Lung (tissue), 12 donors: ENCODE measurements around the gene ADCY3. TPM values are rescaled to one million over a fixed set of nuclear protein-coding genes. Genes with fewer than 3 reads are reported as not detected.

ENCODE experiments used
- ATAC-seq: fragments of 200-7000 bp; cut with Tn5 transposase; one replicate; pipeline ENCODE4 v1.9.1; 2020; ENCODE audit warnings: moderate number of reproducible peaks; ENCODE audit not compliant: insufficient read depth, low FRiP score
- DNase-seq, 3 donors: peaks; one replicate each; pipeline ENCODE4 v3.0.0-alpha.2; 2013 to 2017
- H3K27ac ChIP-seq, 2 donors: one replicate each; pipeline ENCODE4 v1.5.1; 2013; ENCODE audit warnings: mild to moderate bottlenecking in 2 of 2, moderate library complexity in 2 of 2, control low read depth in 1 of 2, inconsistent platforms in 1 of 2, low read depth in 1 of 2, low read length in 1 of 2
- H3K27me3 ChIP-seq, 3 donors: one replicate each; pipeline ENCODE4 v1.5.1; 2013; ENCODE audit warnings: low read length in 2 of 3; ENCODE audit not compliant: control insufficient read depth in 3 of 3, insufficient read depth in 3 of 3
- H3K36me3 ChIP-seq, 4 donors: one replicate each; pipeline ENCODE4 v1.5.1; 2013; ENCODE audit warnings: low read length in 4 of 4, mild to moderate bottlenecking in 1 of 4, moderate library complexity in 1 of 4; ENCODE audit not compliant: control insufficient read depth in 4 of 4, insufficient read depth in 4 of 4
- H3K4me1 ChIP-seq, 5 donors: one replicate each; pipeline ENCODE4 v1.5.1; 2013; ENCODE audit warnings: low read length in 5 of 5, mild to moderate bottlenecking in 2 of 5, moderate library complexity in 1 of 5; ENCODE audit not compliant: control insufficient read depth in 5 of 5, insufficient read depth in 5 of 5
- H3K4me3 ChIP-seq: one replicate; pipeline ENCODE4 v1.5.1; 2013; ENCODE audit warnings: mild to moderate bottlenecking, control low read depth, moderate library complexity
- H3K9ac ChIP-seq, 2 donors: one replicate each; pipeline ENCODE4 v1.5.1; 2013; ENCODE audit warnings: low read length in 2 of 2, control low read depth in 1 of 2; ENCODE audit not compliant: insufficient read depth in 1 of 2
- H3K9me3 ChIP-seq, 4 donors: one replicate each; pipeline ENCODE4 v1.5.1; 2013; ENCODE audit warnings: low read length in 3 of 4, mild to moderate bottlenecking in 1 of 4, moderate library complexity in 1 of 4; ENCODE audit not compliant: control insufficient read depth in 4 of 4, insufficient read depth in 3 of 4
- WGBS, 2 donors: extraction: QIAGEN DNeasy Blood & Tissue Kit; methylation state at CpG; one replicate each; pipeline ENCODE4 v1.1.7; 2013; 5-methylcytosine and 5-hydroxymethylcytosine counted together
- polyA plus RNA-seq, 2 donors: library from polyadenylated mRNA; stranded (reverse); fragments of 200-250 nt; gene quantifications; one replicate each; pipeline ENCODE4 v1.2.1, GENCODE V29; 2013
- total RNA-seq, 2 donors: library from RNA; depleted of rRNA in 1 of 2; stranded (reverse); fragments of >200 nt in 1 of 2; gene quantifications; one replicate each; pipeline ENCODE4 v1.2.1, GENCODE V29; 2014 to 2021
- TF ChIP-seq, protein P1 (sequence below): IDR thresholded peaks from 2 replicates; pipeline ENCODE4 v1.5.1; 2012; ENCODE audit warnings: mild to moderate bottlenecking; ENCODE audit errors: control extremely low read depth, extremely low read depth
- donor health status: control.
- donor health status: control.
- donor health status: Bipolar disorder and iron deficiency.
- donor health status: healthy.
- donor health status: DM: yes; HTN: yes; CAD: no.

The ADCY3 gene
- total and polyA plus RNA-seq, 4 donors: 27.9 to 74.8 (median 45.8) TPM

- H3K4me3 ChIP-seq: no peak overlapping the region
- WGBS, 2 donors: 96% methylated on average over 39 of the region's 39 CpGs
- no peaks in the 10 kb centered on the region for H3K27me3 ChIP-seq
- DNase-seq (no peak), ATAC-seq (no peak)
- H3K9ac ChIP-seq: no peak overlapping the region
- TF ChIP-seq, protein P1, sequence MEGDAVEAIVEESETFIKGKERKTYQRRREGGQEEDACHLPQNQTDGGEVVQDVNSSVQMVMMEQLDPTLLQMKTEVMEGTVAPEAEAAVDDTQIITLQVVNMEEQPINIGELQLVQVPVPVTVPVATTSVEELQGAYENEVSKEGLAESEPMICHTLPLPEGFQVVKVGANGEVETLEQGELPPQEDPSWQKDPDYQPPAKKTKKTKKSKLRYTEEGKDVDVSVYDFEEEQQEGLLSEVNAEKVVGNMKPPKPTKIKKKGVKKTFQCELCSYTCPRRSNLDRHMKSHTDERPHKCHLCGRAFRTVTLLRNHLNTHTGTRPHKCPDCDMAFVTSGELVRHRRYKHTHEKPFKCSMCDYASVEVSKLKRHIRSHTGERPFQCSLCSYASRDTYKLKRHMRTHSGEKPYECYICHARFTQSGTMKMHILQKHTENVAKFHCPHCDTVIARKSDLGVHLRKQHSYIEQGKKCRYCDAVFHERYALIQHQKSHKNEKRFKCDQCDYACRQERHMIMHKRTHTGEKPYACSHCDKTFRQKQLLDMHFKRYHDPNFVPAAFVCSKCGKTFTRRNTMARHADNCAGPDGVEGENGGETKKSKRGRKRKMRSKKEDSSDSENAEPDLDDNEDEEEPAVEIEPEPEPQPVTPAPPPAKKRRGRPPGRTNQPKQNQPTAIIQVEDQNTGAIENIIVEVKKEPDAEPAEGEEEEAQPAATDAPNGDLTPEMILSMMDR: no peak
- no peak overlapping the region for H3K27ac ChIP-seq
- peaks cover 0 to 10% (median under 1%) of the 10 kb centered on the region in 4 donors for H3K36me3 ChIP-seq
- no peaks in the 10 kb centered on the region for H3K9me3 ChIP-seq
- H3K4me1 ChIP-seq: peaks cover 0 to 10% (median 0%) of the 10 kb centered on the region in 5 donors
Observed at GRCh38 chr2:24842081-24843050, 77.7 kb downstream of the ADCY3 start.

GRCh38 chr2:24840962-24841945 is 78.8 kb downstream of the ADCY3 start:
- Histone ChIP-seq H3K27ac (no peak overlapping the region), H3K4me1 (peaks cover 0 to 10% (median 0%) of the 10 kb centered on the region in 5 donors), H3K27me3 (no peaks in the 10 kb centered on the region), H3K9me3 (no peaks in the 10 kb centered on the region), H3K9ac (no peak overlapping the region), H3K36me3 (peaks cover 0 to 13% (median 2%) of the 10 kb centered on the region in 4 donors), H3K4me3 (no peak overlapping the region)
- ATAC-seq (no peak), DNase-seq (no peak)
- 86 to 89% methylated on average over 26 of the region's 26 CpGs for WGBS, 2 donors
- TF ChIP-seq, protein P1: no peak

DNA sequence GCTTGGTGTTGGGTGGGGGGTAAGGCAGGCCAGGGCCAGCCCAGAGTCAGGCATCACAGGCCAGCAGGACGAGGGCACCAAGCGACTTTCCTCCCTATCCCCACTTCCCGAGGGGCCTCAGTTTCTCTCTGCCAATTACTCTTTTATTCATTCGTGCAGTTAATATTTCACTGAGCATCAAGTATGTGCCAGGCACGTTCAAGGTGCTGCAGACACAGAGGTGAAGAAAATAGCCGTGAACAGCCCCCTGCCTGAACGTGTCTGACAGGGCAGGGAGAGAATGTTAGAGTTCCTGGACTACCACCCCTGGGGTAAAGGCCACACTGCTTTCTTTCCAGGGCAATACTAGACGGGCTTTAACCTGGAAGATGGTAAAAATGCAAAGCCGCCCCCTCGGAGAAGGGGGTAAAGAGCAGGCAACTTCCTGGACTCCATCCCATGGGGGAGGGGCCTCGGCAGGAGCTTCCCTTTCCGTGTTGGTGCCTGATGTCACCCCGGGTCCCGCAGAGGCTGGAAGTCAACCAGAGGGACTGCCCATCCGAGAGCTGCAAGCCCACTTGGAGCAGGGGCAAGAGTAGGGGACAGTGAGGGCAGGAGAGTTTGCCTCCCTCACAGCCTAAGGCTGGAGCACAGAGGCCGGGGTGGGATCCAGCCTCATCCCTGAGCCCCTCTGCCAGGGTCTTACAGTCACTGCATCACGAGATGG is 79.7 kb downstream of the ADCY3 start:
- no peak for ATAC-seq
- Histone ChIP-seq H3K27ac (no peak overlapping the region), H3K36me3 (peaks cover 0 to 13% (median 3%) of the 10 kb centered on the region in 4 donors), H3K27me3 (no peaks in the 10 kb centered on the region), H3K9me3 (no peaks in the 10 kb centered on the region), H3K4me3 (no peak overlapping the region), H3K9ac (no peak overlapping the region), H3K4me1 (peaks cover 0 to 10% (median 0%) of the 10 kb centered on the region in 5 donors)
- 74 to 84% methylated on average over 17 of the region's 17 CpGs for WGBS, 2 donors
- DNase-seq: no peak
- TF ChIP-seq, protein P1: no peak
